ENCODE results near the gene SPTB.

SPTB gene

DNA sequence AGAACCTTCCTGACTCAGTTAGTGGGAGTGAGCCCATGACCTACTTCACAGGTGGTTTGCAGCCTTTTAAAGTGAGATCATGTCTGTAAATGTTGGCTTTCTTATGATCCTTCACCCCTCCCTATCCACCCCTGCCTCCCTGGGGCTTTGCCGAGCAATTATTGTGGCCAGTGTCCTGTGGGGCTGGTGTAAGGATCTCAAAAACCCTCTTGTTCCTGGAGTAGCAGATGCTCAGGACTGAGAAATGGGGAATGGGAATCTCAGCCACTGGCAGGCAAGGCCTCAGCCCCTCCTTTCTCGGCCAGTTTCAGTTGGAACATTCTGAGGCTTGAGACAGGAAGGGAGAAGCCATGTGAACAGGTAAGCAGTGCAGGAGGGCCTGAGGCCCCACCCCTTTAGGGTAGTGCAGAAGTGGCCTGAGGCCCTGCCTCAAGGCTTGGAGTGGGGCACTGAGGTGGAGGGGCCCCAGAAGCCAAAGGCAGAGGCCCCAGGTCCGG lies 121.6 kb downstream of the SPTB start:
- no peak overlapping the region for H3K4me3 ChIP-seq (ENCODE audit: control insufficient read depth in 1 of 7, extremely low read depth in 1 of 7, insufficient read depth in 4 of 7, low read depth in 2 of 7, low read length in 6 of 7)
- POLR2A ChIA-PET = no interaction called here
- H3K9me3 ChIP-seq (ENCODE audit: control extremely low read depth in 1 of 5, control insufficient read depth in 4 of 5, insufficient read depth in 2 of 5, low read depth in 1 of 5, low read length in 4 of 5) = no peaks in the 10 kb centered on the region
- H3K4me1 ChIP-seq (ENCODE audit: control extremely low read depth in 1 of 4, control insufficient read depth in 4 of 4, insufficient read depth in 4 of 4, low read length in 3 of 4) = peaks cover 0 to 25% (median 11%) of the 10 kb centered on the region in 4 experiments
- 94% methylated on average over 2 of the region's 3 CpGs for WGBS (ENCODE audit: insufficient coverage)
- CTCF ChIA-PET = interaction anchor here (2.1 to 4.7 kb wide), 2 partner anchors 11 to 86 kb away, joined by 6 to 50 read pairs; no protein-coding TSS in a partner anchor
- no peak overlapping the region for H3K27ac ChIP-seq (ENCODE audit: insufficient read depth in 1 of 2, low read depth in 1 of 2, low read length in 2 of 2, poor library complexity in 1 of 2, severe bottlenecking in 2 of 2)
- peaks cover 0 to 23% (median 0%) of the 10 kb centered on the region in 5 experiments for H3K27me3 ChIP-seq (replicated peaks in 2 of 5; ENCODE audit: control insufficient read depth in 4 of 5, insufficient read depth in 5 of 5, low read length in 4 of 5)
- H3K36me3 ChIP-seq (ENCODE audit: control insufficient read depth in 4 of 4, insufficient read depth in 4 of 4, low read length in 3 of 4) = no peaks in the 10 kb centered on the region
- DNase-seq = no peak

DNA sequence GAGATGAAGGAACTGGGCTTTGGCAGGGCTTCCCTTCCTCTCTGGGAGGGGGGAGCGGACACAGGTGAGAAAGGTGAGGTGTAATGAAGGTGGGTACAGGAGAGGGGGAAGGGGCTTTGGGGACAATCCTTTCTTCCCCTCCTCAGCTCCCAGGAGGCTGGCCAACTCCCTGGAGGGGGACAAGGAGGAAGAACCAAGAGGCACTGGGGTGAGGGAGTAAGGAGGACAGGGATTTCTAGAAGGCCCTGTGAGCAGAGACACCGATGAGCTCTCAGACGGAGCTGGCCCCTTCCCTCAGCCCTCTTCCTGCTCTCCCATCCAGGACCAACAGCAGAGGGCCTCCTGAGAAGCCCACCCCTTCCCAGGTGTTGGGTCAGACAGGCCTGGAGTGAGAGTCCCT lies 122.1 kb downstream of the SPTB start:
- H3K4me1 ChIP-seq (ENCODE audit: control extremely low read depth in 1 of 4, control insufficient read depth in 4 of 4, insufficient read depth in 4 of 4, low read length in 3 of 4) = peaks cover 0 to 20% (median 10%) of the 10 kb centered on the region in 4 experiments
- no peak for DNase-seq
- no peak overlapping the region for H3K4me3 ChIP-seq (ENCODE audit: control insufficient read depth in 1 of 7, extremely low read depth in 1 of 7, insufficient read depth in 4 of 7, low read depth in 2 of 7, low read length in 6 of 7)
- no peaks in the 10 kb centered on the region for H3K9me3 ChIP-seq (ENCODE audit: control extremely low read depth in 1 of 5, control insufficient read depth in 4 of 5, insufficient read depth in 2 of 5, low read depth in 1 of 5, low read length in 4 of 5)
- no peaks in the 10 kb centered on the region for H3K36me3 ChIP-seq (ENCODE audit: control insufficient read depth in 4 of 4, insufficient read depth in 4 of 4, low read length in 3 of 4)
- no CpG with 5 or more reads among the region's 3 CpGs for WGBS (ENCODE audit: insufficient coverage)
- ChIA-PET POLR2A (no interaction called here), CTCF (interaction anchor here (0.7 to 2.1 kb wide), 3 partner anchors 11 to 135 kb away, joined by 3 to 6 read pairs (median 4); no protein-coding TSS in a partner anchor)
- H3K27ac ChIP-seq (ENCODE audit: insufficient read depth in 1 of 2, low read depth in 1 of 2, low read length in 2 of 2, poor library complexity in 1 of 2, severe bottlenecking in 2 of 2) = no peak overlapping the region
- H3K27me3 ChIP-seq (replicated peaks in 2 of 5; ENCODE audit: control insufficient read depth in 4 of 5, insufficient read depth in 5 of 5, low read length in 4 of 5) = peaks cover 0 to 20% (median 0%) of the 10 kb centered on the region in 5 experiments

DNA sequence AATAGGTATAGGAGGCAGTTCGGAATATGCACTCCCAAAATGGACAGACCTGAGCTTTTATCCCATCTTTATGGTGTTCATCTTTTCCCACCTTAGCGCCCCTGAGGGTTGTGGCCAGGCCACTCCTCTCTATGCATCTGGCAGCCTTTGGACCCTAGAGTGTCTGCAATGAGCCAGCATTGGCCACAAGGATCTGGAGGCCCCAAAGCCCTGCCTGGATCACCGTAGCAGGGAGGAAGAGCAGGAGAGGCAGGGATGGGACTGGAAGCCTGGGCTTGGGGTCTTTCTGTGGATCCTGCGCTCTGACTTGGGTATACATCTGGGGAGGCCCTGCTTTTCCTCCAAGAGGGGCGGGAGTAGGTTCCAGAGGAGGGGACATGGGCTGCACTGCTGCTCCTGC lies 123.0 kb downstream of the SPTB start:
- DNase-seq = no peak
- Histone ChIP-seq H3K4me1 (ENCODE audit: control extremely low read depth in 1 of 4, control insufficient read depth in 4 of 4, insufficient read depth in 4 of 4, low read length in 3 of 4) (peaks cover 0 to 11% (median 1%) of the 10 kb centered on the region in 4 experiments), H3K9me3 (ENCODE audit: control extremely low read depth in 1 of 5, control insufficient read depth in 4 of 5, insufficient read depth in 2 of 5, low read depth in 1 of 5, low read length in 4 of 5) (no peaks in the 10 kb centered on the region), H3K27me3 (replicated peaks in 2 of 5; ENCODE audit: control insufficient read depth in 4 of 5, insufficient read depth in 5 of 5, low read length in 4 of 5) (peaks cover 0 to 17% (median 0%) of the 10 kb centered on the region in 5 experiments), H3K36me3 (ENCODE audit: control insufficient read depth in 4 of 4, insufficient read depth in 4 of 4, low read length in 3 of 4) (no peaks in the 10 kb centered on the region), H3K4me3 (ENCODE audit: control insufficient read depth in 1 of 7, extremely low read depth in 1 of 7, insufficient read depth in 4 of 7, low read depth in 2 of 7, low read length in 6 of 7) (no peak overlapping the region), H3K27ac (ENCODE audit: insufficient read depth in 1 of 2, low read depth in 1 of 2, low read length in 2 of 2, poor library complexity in 1 of 2, severe bottlenecking in 2 of 2) (no peak overlapping the region)
- ChIA-PET POLR2A (no interaction called here), CTCF (interaction anchor here (0.7 to 1.4 kb wide), 3 partner anchors 15 to 135 kb away, joined by 3 to 4 read pairs (median 3); no protein-coding TSS in a partner anchor)
- WGBS (ENCODE audit: insufficient coverage) = 98% methylated on average over 5 of the region's 5 CpGs

DNA sequence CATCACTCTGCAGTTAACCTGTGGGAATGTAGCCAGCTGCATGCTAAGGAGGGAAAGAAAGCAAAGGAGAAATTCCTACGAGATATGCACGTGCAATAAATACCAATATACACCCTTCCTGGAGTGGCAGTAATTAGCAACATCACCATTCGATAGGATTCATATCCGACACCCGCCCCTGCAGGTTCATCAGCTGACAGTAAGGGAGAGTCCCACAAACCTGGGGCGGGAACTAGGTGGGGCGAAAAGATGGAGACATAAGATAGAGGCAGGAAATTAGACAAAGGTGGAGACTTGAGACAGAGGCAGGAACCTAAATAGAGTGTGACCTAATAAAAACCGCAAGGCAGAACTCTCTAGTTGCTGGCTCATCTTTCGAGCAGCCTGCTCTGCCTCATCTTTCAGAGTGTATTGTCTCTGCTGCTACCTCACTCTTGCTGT lies 123.9 kb downstream of the SPTB start:
- WGBS (ENCODE audit: insufficient coverage) = 94% methylated on average over 8 of the region's 9 CpGs
- DNase-seq = no peak
- H3K9me3 ChIP-seq (ENCODE audit: control extremely low read depth in 1 of 5, control insufficient read depth in 4 of 5, insufficient read depth in 2 of 5, low read depth in 1 of 5, low read length in 4 of 5) = no peaks in the 10 kb centered on the region
- H3K27me3 ChIP-seq (replicated peaks in 2 of 5; ENCODE audit: control insufficient read depth in 4 of 5, insufficient read depth in 5 of 5, low read length in 4 of 5) = peaks cover 0 to 10% (median 0%) of the 10 kb centered on the region in 5 experiments
- no peak overlapping the region for H3K4me3 ChIP-seq (ENCODE audit: control insufficient read depth in 1 of 7, extremely low read depth in 1 of 7, insufficient read depth in 4 of 7, low read depth in 2 of 7, low read length in 6 of 7)
- ChIA-PET POLR2A (no interaction called here), CTCF (interaction anchor here (0.7 to 1.5 kb wide), 2 partner anchors 9 to 14 kb away, joined by 3 read pairs; no protein-coding TSS in a partner anchor)
- peaks cover 0 to 3% (median 0%) of the 10 kb centered on the region in 4 experiments for H3K4me1 ChIP-seq (ENCODE audit: control extremely low read depth in 1 of 4, control insufficient read depth in 4 of 4, insufficient read depth in 4 of 4, low read length in 3 of 4)
- no peak overlapping the region for H3K27ac ChIP-seq (ENCODE audit: insufficient read depth in 1 of 2, low read depth in 1 of 2, low read length in 2 of 2, poor library complexity in 1 of 2, severe bottlenecking in 2 of 2)
- H3K36me3 ChIP-seq (ENCODE audit: control insufficient read depth in 4 of 4, insufficient read depth in 4 of 4, low read length in 3 of 4) = no peaks in the 10 kb centered on the region

DNA sequence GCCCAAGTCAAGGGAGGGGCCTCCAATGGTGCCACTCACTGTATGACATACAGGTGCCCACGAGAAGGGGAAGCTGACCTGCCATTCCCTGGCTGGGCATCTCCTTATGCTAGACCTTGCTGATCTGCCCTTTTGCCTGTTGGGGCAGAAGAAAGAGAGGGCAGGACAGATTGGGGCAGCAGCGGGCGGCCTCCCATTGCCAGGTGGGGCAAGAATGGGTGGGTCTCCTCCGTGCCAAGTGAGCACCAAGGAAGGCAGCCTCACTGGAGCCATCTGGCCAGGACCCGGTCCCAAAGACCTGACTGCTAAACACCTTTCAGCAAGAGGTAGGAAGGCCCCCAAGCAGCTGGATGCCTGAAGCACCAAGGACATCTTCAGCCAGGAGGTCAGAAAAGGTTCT lies 125.0 kb downstream of the SPTB start:
- CTCF ChIA-PET = interaction anchor here (1.4 to 1.5 kb wide), 2 partner anchors 10 to 83 kb away, joined by 3 read pairs; no protein-coding TSS in a partner anchor
- 83% methylated on average over 5 of the region's 5 CpGs for WGBS (ENCODE audit: insufficient coverage)
- POLR2A ChIA-PET = no interaction called here
- no peaks in the 10 kb centered on the region for H3K36me3 ChIP-seq (ENCODE audit: control insufficient read depth in 4 of 4, insufficient read depth in 4 of 4, low read length in 3 of 4)
- peaks cover 0 to 3% (median 0%) of the 10 kb centered on the region in 4 experiments for H3K4me1 ChIP-seq (ENCODE audit: control extremely low read depth in 1 of 4, control insufficient read depth in 4 of 4, insufficient read depth in 4 of 4, low read length in 3 of 4)
- no peak overlapping the region for H3K27ac ChIP-seq (ENCODE audit: insufficient read depth in 1 of 2, low read depth in 1 of 2, low read length in 2 of 2, poor library complexity in 1 of 2, severe bottlenecking in 2 of 2)
- peaks cover 0 to 6% (median 0%) of the 10 kb centered on the region in 5 experiments for H3K27me3 ChIP-seq (replicated peaks in 2 of 5; ENCODE audit: control insufficient read depth in 4 of 5, insufficient read depth in 5 of 5, low read length in 4 of 5)
- no peaks in the 10 kb centered on the region for H3K9me3 ChIP-seq (ENCODE audit: control extremely low read depth in 1 of 5, control insufficient read depth in 4 of 5, insufficient read depth in 2 of 5, low read depth in 1 of 5, low read length in 4 of 5)
- H3K4me3 ChIP-seq (ENCODE audit: control insufficient read depth in 1 of 7, extremely low read depth in 1 of 7, insufficient read depth in 4 of 7, low read depth in 2 of 7, low read length in 6 of 7) = no peak overlapping the region
- no peak for DNase-seq

DNA sequence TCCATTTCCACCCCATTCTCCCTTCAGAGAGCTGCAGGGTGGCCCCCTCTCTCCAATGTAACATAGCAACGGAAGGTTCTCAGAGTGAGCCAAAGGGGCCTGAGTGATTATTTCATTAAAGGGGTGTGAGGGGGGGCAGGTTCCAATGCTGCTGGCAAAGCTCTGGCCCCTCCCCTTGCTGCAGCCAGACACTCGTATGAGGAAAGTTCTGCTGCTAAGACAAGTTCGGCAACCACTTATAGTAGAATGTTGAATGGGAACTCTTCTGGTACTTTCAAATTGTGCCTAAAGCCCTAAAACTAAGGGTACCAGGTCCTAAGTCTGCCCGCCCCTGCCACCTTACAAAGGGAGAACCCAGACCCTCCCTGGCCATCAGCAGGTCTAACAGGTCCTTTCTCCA lies 125.7 kb downstream of the SPTB start:
- H3K36me3 ChIP-seq (ENCODE audit: control insufficient read depth in 4 of 4, insufficient read depth in 4 of 4, low read length in 3 of 4) = no peaks in the 10 kb centered on the region
- 100% methylated on average over 1 of the region's 4 CpGs for WGBS (ENCODE audit: insufficient coverage)
- ChIA-PET POLR2A (no interaction called here), CTCF (interaction anchor here (1.4 kb wide), 1 partner anchor 82 kb away, joined by 3 read pairs; no protein-coding TSS in a partner anchor)
- no peaks in the 10 kb centered on the region for H3K9me3 ChIP-seq (ENCODE audit: control extremely low read depth in 1 of 5, control insufficient read depth in 4 of 5, insufficient read depth in 2 of 5, low read depth in 1 of 5, low read length in 4 of 5)
- no peak overlapping the region for H3K27ac ChIP-seq (ENCODE audit: insufficient read depth in 1 of 2, low read depth in 1 of 2, low read length in 2 of 2, poor library complexity in 1 of 2, severe bottlenecking in 2 of 2)
- H3K27me3 ChIP-seq (replicated peaks in 2 of 5; ENCODE audit: control insufficient read depth in 4 of 5, insufficient read depth in 5 of 5, low read length in 4 of 5) = peaks cover 0 to 6% (median 0%) of the 10 kb centered on the region in 5 experiments
- no peak for DNase-seq
- no peak overlapping the region for H3K4me3 ChIP-seq (ENCODE audit: control insufficient read depth in 1 of 7, extremely low read depth in 1 of 7, insufficient read depth in 4 of 7, low read depth in 2 of 7, low read length in 6 of 7)
- H3K4me1 ChIP-seq (ENCODE audit: control extremely low read depth in 1 of 4, control insufficient read depth in 4 of 4, insufficient read depth in 4 of 4, low read length in 3 of 4) = peaks cover 0 to 3% (median 0%) of the 10 kb centered on the region in 4 experiments

DNA sequence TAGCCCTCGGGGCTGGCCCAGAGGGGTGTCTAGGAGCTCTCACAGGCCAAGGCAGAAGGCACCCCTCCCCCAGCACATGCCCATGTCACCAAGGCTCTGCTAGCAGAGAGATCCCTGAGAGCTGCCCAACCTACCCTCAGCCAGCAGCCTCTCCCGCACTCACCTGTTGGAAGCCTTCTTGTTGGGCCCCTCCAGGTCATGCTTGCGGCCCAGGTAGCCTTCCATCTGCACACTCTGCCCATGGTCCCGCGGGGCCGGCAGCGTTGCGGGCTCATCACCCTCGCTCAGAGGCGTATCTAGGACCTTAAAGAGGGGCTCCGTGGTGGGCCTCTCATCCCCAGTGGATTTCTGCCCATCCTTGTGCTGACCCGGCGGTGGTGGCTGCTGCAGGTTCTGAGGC lies 126.3 kb downstream of the SPTB start:
- CTCF ChIA-PET = no interaction called here
- no peak for DNase-seq
- Histone ChIP-seq H3K4me1 (ENCODE audit: control extremely low read depth in 1 of 4, control insufficient read depth in 4 of 4, insufficient read depth in 4 of 4, low read length in 3 of 4) (peaks cover 0 to 3% (median 0%) of the 10 kb centered on the region in 4 experiments), H3K27ac (ENCODE audit: insufficient read depth in 1 of 2, low read depth in 1 of 2, low read length in 2 of 2, poor library complexity in 1 of 2, severe bottlenecking in 2 of 2) (no peak overlapping the region), H3K4me3 (ENCODE audit: control insufficient read depth in 1 of 7, extremely low read depth in 1 of 7, insufficient read depth in 4 of 7, low read depth in 2 of 7, low read length in 6 of 7) (no peak overlapping the region), H3K27me3 (replicated peaks in 2 of 5; ENCODE audit: control insufficient read depth in 4 of 5, insufficient read depth in 5 of 5, low read length in 4 of 5) (peaks cover 0 to 6% (median 0%) of the 10 kb centered on the region in 5 experiments), H3K9me3 (ENCODE audit: control extremely low read depth in 1 of 5, control insufficient read depth in 4 of 5, insufficient read depth in 2 of 5, low read depth in 1 of 5, low read length in 4 of 5) (no peaks in the 10 kb centered on the region), H3K36me3 (ENCODE audit: control insufficient read depth in 4 of 4, insufficient read depth in 4 of 4, low read length in 3 of 4) (peaks cover 0 to 5% (median 0%) of the 10 kb centered on the region in 4 experiments)
- POLR2A ChIA-PET = no interaction called here
- 93% methylated on average over 12 of the region's 13 CpGs for WGBS (ENCODE audit: insufficient coverage)
